PC-9 (cell line): ENCODE data around the gene TSEN34.
"Not testable (repeated sequence)": the region's sequence is repeated elsewhere in the genome, so short reads cannot be mapped to it uniquely, and the experiment has no call there.

Experiments
- EZH2 ChIP-seq: fragments of 200-600 bp; sonication (generic); IDR thresholded peaks from 2 replicates; pipeline ENCODE4 v1.8.0; 2017; ENCODE audit warnings: antibody characterized with exemption, low read depth
- TF ChIP-seq, protein P1 (sequence below): fragments of 200-600 bp; sonication (generic); conservative IDR thresholded peaks from 2 replicates; pipeline ENCODE4 v1.6.1; 2017; ENCODE audit warnings: mixed run types, antibody characterized with exemption, mild to moderate bottlenecking, moderate library complexity

DNA sequence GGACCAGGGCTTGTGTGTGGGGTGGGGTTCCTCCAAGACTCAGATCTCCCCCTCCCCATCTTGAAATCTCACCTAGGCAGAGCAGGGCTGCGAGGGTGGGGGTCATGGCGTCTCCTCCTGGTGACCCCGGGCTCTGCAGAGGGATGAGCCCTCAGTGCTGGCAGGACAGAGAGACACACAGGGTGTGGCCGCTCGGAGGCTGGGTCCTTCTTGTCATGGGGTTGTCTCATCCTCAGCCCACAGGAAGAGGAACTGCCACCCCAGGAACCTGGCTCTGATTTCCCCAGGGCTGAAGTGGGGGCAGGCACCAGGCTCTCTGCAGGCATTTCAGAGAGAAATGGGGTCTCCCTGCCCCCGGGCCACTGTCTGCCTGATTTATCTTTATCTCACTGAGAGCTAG is 51.5 kb downstream of the TSEN34 start, which contains the start of gene LILRA6:
- TF ChIP-seq EZH2 = not testable (repeated sequence)
- TF ChIP-seq, protein P1, sequence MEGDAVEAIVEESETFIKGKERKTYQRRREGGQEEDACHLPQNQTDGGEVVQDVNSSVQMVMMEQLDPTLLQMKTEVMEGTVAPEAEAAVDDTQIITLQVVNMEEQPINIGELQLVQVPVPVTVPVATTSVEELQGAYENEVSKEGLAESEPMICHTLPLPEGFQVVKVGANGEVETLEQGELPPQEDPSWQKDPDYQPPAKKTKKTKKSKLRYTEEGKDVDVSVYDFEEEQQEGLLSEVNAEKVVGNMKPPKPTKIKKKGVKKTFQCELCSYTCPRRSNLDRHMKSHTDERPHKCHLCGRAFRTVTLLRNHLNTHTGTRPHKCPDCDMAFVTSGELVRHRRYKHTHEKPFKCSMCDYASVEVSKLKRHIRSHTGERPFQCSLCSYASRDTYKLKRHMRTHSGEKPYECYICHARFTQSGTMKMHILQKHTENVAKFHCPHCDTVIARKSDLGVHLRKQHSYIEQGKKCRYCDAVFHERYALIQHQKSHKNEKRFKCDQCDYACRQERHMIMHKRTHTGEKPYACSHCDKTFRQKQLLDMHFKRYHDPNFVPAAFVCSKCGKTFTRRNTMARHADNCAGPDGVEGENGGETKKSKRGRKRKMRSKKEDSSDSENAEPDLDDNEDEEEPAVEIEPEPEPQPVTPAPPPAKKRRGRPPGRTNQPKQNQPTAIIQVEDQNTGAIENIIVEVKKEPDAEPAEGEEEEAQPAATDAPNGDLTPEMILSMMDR = not testable (repeated sequence)
